Measurements from ENCODE around the gene PLGRKT.
"Not testable (repeated sequence)": the region's sequence is repeated elsewhere in the genome, so short reads cannot be mapped to it uniquely, and the experiment has no call there.

PLGRKT gene

GRCh38 chr9:5452286-5452609 is 14.5 kb upstream of the PLGRKT start:
- DNase-seq = no peak

DNA sequence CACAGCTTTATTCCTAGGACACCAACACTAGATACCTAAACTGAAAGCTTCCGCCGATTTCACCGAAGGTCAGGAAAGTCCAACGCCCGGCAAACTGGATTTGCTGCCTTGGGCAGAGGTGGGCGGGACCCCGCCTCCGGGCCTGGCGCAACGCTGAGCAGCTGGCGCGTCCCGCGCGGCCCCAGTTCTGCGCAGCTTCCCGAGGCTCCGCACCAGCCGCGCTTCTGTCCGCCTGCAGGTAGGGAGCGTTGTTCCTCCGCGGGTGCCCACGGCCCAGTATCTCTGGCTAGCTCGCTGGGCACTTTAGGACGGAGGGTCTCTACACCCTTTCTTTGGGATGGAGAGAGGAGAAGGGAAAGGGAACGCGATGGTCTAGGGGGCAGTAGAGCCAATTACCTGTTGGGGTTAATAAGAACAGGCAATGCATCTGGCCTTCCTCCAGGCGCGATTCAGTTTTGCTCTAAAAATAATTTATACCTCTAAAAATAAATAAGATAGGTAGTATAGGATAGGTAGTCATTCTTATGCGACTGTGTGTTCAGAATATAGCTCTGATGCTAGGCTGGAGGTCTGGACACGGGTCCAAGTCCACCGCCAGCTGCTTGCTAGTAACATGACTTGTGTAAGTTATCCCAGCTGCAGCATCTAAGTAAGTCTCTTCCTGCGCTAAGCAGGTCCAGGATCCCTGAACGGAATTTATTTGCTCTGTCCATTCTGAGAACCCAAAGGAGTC is 12.8 kb upstream of the PLGRKT start, which contains the start of gene CD274:
Gene CD274 (plus strand): TSS at position 184 of the 733 bp plus-strand sequence. CDS start 5,572 bp downstream, outside the sequence.
- peak in 48 of 56 donors; percentile 12 to 78 (median 57) for DNase-seq

- DNase-seq = no peak
These were observed 12.0 kb upstream of the PLGRKT start for GRCh38 chr9:5449521-5450358.

- no peak for DNase-seq
These were observed 11.0 kb upstream of the PLGRKT start for GRCh38 chr9:5448461-5449435.

DNA sequence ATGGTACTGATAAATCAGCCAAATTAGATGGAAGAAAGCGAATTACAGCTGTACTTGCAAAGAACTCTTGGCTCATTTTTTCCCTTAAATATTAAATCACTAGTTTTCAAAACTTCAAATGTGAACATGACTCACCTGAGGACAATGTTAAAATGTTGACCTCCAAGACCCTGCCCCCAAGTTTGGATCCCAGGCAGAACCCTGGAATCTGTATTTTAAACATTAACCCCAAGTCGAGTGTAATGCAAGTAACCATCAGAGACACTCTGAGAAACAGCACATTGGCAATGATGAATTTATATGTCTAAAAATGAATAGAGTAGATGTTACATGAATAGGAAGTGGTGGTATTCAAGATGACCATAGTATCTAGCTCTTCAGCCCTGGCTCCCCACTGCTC is 10.3 kb upstream of the PLGRKT start:
- no peak for DNase-seq

- DNase-seq = no peak
These were observed 9.6 kb upstream of the PLGRKT start for GRCh38 chr9:5447337-5447736.

GRCh38 chr9:5446451-5447236 is 8.9 kb upstream of the PLGRKT start:
- DNase-seq = no peak

GRCh38 chr9:5445886-5446285 is 8.2 kb upstream of the PLGRKT start:
- no peak for DNase-seq

- DNase-seq = not testable (repeated sequence)
These were observed 7.4 kb upstream of the PLGRKT start for GRCh38 chr9:5445096-5445495.

DNA sequence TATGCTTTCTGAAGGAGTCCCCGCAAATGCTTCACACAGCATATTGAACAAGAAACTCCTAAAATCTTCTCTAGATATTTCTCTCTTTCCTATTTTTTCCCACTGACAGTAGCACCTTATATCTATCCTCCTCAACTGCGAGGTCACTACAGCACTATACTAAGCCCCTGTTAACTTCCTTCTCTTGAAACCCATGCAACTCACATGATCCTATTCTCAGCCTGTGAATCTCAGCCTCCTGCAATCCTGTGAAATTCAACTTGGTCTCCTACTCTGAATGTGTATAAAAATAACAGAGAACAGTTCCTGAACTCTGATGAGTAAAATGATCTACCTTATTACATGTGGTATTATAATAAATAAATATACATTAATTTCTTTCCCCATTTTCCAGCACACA is 6.1 kb upstream of the PLGRKT start:
- DNase-seq = no peak

DNA sequence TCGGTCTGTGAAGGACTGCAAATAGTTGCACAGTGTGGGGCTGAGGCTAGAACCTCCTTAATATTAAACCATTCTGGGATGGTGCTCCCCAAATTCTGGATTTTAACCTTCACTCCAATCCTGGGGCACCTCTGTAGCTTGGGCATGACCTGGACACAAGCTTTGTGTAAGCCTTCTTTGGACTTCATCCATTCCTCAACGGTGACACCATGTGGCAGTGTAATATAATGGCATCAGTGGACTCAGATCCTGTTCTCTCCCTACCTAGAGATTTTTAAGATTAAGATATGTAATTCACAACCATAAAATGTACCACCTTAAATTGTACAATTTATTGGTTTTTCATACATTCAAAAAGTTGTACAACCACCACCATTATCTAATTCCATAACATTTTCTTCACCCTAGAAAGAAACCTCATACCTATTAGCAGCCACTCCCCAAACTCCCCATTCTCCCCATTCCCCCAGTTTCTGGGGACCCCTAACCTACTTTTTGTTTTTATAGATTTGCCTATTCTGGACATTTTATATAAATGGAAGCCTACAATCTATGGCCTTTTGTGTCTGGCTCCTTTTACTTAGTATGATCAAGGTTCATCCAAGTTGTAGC is 4.8 kb upstream of the PLGRKT start:
- DNase-seq = peak in 18 of 56 donors; percentile 6 to 58 (median 16)

- no peak for DNase-seq
These were observed 3.3 kb upstream of the PLGRKT start for GRCh38 chr9:5441043-5441442.

GRCh38 chr9:5440426-5440825 is 2.7 kb upstream of the PLGRKT start:
- no peak for DNase-seq

GRCh38 chr9:5438301-5439162 is 807 bp upstream of the PLGRKT start:
- DNase-seq = peak in 2 of 56 donors; percentile 14 to 27

GRCh38 chr9:5436441-5436840 is 1.3 kb downstream of the PLGRKT start:
- no peak for DNase-seq

DNA sequence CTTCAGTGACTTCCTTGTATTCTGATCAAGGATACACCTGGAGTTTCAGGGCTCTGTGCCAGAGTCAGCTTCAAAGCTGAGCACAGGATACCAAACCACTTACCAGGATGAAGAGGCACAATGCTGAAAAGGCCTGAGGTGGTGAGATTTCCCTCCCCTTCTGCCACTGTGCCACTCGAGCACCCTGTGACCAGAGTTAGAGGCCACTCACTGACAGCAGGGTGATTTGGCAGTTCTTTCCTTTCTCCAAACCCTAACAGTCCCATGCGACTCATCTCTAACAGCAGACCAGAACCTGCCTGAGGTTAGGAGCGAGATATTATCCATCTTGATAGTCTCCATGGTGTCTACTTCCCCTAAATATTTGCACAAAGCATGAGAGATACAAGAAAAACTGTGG is 1.8 kb downstream of the PLGRKT start:
- DNase-seq = no peak

DNA sequence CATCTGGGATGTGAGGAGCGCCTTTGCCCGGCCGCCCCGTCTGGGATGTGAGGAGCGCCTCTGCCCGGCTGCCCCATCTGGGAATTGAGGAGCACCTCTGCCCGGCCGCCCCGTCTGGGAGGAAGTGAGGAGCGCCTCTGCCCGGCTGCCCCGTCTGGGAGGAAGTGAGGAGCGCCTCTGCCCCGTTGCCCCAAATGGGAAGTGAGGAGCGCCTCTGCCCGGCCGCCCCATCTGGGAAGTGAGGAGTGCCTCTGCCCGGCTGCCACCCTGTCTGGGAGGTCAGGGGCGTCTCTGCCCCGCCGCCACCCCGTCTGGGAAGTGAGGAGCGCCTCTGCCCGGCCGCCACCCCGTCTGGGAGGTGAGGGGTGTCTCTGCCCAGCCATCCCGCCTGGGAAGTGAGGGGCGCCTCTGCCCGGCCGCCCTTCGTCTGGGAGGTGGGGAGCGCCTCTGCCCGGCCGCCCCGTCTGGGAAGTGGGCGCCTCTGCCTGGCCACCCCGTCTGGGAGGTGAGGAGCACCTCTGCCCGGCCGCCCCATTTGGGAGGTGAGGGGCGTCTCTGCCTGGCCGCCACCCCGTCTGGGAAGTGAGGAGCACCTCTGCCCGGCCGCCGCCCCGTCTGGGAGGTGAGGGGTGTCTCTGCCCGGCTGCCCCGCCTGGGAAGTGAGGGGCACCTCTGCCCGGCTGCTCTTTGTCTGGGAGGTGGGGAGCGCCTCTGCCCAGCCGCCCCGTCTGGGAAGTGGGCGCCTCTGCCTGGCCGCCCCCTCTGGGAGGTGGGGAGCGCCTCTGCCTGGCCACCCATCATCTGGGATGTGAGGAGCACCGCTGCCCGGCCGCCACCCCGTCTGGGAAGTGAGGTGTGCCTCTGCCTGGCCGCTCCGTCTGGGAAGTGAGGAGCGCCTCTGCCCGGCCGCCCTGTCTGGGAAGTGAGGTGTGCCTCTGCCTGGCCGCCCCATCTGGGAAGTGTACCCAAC is 3.6 kb downstream of the PLGRKT start:
- DNase-seq = not testable (repeated sequence)

GRCh38 chr9:5433328-5433727 is 4.4 kb downstream of the PLGRKT start:
- DNase-seq = not testable (repeated sequence)

Data from amygdala (tissue), 56 donors.